HL-60/S4 (cell line): ENCODE results near the gene B9D2.
"Not testable (repeated sequence)": the region's sequence is repeated elsewhere in the genome, so short reads cannot be mapped to it uniquely, and the experiment has no call there.

Source experiments
- in situ Hi-C: fragments of 300-500 bp; cut with MboI; formaldehyde crosslinking; loops from 2 replicates; pipeline ENCODE4 v1.14.3; 2022; ENCODE audit warnings: low sequenced_read_pairs

Gene B9D2

DNA sequence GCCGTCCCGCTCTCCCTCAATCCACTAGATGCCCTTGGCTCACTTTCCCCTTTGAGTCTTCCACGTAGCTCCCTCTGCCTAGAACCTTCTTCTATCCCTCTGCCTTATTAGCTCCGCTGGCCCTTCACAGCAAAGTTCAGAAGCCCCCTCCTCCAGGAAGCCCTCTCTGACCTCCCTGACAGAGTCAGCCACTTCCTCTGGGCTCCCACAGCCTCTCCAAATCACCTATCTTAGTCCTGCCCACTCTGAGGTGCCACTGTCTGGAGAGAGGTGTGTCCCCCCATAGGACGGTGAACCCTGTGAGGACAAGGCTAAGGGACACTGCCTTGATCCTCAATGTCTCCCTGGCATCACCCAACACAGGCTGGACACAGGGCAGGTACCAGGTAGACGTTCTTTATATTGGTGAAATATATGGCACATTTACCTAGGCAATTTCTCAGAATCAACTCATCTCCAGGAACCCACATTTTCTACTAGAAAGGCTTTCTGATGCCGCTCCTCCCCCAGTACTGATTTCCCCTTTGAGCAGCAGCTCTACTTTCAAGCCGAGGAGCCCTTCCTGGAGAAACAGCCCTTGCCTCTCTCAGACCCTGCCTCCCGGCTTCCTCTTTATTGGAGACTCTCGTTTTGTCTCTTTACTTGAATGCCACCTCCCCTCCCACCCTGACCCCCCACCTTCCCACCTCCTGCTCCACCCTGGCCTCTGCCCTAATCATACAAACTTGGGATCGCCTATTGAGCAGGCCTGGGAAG, 6.8 kb downstream of the B9D2 start:
- in situ Hi-C loops: no loop called here

DNA sequence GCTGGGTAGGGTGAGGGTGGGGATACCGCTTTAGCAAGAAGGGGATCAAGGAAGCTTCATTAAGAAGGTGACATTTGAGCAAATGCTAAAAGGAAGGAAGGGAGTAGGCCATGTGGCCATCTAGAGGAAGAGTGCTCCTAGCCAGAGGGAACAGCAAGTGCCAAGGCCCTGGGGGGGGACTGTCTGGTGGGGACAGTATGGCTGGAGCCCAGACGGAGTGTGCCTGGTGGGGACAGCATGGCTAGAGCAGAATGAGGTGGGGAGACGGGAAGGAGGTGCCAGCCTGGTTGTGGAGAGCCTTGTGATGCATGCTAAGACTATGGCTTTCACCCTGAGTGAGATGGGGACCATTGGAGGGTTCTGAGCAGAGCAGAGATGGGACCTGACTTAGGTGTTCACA, 8.1 kb downstream of the B9D2 start:
- in situ Hi-C loops: no loop called here

DNA sequence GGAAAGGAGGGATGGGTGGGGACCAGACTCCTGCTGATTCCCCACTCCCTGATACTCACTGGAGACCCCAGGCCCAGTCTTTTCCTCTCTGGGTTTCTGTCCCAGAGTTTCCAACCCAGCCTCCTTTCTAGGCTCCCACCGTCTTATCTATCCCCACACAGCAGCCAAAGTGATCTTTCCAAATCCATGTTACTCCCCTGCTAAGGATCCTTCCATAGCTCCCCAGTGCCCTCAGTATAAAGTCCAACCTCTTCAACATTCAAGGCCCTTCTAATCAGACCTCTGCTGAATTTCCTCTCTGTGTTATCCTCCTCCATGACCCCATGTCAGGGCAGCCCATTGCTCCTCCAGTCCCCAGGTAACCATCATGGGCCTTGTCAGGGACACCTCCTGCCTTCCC, 8.9 kb downstream of the B9D2 start:
- in situ Hi-C loops: no loop called here

DNA sequence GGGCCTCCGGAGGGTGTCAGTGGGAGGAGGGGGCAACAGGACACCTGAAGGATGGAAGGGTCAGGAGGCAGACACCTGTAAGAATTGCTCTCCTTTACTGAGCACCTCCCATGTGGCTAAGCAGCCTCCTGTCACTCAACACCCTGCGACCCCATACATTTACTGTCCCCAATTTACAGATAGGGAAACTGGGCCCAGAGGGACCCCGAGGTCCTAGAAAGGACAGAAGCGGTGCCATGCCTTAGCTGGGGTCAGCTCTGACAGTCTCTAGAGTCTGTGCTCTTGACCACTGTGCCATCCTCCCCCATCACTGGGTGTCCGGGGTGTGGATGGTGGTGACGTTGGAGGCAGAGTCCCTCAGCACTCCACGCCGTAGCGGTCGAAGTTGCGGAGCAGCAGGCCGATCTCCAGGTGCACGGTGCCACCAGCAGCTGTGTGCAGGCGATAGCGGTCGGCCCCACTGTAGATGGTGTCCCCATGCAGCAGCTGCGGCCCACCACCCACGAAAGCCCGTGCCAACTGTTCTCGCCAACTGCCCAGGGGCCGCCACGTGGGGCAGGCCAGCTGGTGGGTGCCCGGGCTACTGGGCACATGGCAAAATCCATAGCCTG, 9.5 kb downstream of the B9D2 start:
- in situ Hi-C loops: no loop called here

DNA sequence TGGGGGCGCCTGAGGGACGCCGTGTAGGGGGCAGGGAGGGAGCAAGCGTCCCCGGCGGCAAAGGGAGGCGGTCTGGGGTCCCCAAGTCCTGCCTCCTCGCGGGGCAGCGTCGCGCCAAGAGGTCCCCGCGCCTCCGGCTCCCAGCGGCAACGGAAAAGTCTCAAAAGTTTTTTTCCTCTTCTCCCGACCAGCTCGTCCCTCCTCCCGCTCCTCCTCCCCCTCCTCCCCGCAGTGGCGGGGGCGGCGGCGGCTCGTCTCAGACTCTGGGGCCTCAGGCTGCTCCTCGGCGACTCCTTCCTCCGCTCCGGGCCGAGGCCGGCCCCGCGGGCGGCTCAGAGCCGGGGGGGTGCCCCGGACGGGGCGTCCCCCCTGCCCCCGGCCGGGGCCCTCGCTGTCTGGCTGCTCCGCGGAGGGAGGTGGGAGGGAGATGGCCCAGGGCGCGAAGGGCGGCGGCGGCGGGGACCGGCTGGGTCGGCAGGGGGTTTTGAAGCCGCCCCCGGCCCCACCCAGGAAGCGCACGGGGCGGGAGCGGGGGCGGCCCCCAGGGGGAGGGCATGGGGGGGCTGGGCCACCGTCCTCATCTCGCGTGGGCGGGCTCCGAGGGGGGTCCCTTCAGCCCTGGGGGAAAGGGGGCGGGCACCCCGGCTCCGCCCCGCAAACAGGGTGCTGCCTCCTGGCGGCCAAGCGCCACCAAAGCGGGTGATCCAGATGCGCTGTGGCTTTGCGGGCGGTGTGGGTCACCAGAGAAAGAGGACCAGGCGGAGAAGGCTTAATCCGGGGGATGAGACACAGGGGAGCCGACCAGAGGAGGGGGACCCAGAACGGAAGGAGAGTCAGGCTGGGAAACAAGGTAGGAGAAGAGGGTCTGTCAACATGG, 10.2 kb downstream of the B9D2 start, which contains the start of gene TGFB1:
TSS of gene TGFB1 (minus strand) at position 457 of the 877 bp plus-strand sequence. CDS start 878 bp downstream, outside the sequence.
- in situ Hi-C loops: no loop called here

DNA sequence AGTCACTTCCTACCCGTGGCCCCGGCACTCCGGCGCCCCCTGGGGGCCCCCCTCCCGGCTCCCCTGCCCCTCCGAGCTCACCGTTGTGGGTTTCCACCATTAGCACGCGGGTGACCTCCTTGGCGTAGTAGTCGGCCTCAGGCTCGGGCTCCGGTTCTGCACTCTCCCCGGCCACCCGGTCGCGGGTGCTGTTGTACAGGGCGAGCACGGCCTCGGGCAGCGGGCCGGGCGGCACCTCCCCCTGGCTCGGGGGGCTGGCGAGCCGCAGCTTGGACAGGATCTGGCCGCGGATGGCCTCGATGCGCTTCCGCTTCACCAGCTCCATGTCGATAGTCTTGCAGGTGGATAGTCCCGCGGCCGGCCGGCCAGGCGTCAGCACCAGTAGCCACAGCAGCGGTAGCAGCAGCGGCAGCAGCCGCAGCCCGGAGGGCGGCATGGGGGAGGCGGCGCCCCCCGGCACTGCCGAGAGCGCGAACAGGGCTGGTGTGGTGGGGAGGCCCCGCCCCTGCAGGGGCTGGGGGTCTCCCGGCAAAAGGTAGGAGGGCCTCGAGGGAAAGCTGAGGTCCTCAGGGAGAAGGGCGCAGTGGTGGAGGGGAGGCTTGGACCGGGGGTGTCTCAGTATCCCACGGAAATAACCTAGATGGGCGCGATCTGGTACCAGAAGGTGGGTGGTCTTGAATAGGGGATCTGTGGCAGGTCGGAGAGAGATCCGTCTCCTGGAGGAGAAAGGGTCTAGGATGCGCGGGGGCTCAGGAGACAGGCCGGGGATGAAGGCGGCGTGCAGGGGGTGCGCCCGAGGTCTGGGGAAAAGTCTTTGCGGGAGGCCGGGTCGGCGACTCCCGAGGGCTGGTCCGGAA, 11.1 kb downstream of the B9D2 start:
- in situ Hi-C loops: no loop called here

DNA sequence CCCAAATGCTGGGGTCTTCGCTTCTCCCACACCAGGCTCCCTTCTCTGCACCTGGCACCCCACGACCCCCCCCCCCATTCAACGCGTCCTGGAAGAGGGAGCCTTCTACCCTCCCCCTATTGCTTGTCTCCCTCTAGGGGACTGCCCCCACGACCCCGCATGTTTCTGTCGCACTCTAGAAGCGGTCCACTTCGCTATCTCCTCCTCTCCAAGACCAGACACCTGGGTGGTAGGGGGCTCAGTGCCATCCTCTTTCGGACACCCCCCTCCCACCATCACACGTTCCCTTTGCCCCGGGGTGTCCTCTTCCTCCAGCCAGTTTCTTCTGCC, 11.7 kb downstream of the B9D2 start:
- in situ Hi-C loops: no loop called here

DNA sequence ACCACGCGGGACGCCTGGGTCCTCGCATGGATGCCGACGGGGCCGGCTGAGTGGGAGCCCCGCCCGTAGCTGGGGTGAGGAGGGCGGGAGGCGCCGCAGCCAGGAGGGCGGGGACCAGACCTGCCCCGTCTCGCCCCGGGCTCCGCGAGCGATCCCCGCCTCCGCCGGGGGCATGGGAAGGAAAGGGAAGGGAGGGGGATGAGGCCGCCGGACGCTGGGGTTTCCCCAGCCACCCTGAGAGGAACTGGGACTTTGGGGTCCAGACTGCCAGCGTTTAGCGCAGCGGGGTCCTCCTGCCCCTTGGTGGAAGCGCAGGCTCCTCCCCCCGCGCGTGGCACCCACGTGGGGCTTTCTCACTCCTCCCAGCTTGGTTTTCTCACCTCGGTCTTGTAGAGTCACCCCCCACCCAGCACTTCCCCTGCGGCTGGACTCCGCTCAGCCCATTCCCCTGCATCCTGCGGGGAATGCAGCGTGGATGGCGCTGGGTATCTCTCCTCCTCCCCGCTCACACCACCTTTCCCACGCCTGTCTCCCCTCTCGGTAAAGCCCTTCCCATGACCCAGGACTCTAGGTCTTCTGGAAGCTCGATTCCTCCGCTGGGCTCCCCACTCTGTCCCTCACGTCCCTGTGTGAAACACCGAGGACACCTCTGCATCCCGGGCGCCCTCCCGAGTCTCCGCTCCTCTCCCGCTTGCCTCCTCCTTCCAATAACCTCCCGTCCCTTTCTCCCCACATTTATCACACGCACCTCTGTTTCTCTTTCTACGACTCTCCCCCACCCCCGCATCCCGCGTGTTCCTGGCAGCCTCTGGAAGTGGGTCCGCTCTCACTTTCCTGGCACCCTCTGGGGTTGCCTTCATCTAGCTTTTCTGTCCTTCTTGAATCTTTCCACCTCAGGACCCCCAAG, 12.4 kb downstream of the B9D2 start:
- in situ Hi-C loops: no loop called here

DNA sequence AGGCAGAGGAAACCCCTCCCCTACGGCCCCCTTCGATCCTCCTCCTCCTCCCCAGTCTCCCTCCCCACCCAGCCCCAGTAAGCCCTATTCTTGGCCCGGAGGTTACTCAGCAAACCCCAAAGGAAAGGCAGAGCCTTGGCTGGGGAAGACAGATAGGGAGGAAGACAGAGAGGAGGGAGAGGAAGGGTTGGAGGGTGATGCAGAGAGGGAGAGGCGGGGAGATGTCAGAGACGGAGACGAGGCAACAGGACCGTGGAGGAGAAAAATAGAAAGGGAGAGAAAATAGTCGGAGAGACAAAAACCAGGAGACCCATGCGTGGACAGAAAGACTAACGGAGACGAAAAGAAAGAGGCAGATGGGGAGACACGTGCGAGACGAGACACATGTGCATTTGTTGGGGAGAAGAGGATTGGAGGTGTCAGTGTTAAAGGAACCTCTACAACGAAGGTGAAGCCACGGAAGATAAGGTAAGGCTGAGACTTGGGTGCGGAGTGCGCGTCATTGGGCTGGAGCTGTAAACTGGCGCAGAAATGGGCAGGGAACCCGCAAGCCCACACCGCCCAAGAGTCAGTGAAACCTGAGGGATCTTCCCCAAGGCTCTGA, 13.1 kb downstream of the B9D2 start:
- in situ Hi-C loops: no loop called here

DNA sequence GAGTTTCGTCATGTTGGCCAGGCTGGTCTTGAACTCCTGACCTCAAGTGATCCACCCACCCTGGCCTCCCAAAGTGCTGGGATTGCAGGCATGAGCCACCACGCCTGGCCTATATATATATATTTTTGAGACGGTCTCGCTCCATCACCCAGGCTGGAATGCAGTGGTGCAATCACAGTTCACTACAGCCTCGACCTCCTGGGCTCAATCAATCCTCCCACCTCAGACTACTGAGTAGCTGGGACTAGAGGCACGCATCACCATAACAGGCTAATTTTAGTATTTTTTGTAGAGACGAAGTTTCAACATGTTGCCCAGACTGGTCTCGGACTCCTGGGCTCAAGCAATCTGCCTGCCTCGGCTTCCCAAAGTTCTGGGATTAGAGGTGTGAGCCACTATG, 17.0 kb downstream of the B9D2 start:
- in situ Hi-C loops: not testable (repeated sequence)

DNA sequence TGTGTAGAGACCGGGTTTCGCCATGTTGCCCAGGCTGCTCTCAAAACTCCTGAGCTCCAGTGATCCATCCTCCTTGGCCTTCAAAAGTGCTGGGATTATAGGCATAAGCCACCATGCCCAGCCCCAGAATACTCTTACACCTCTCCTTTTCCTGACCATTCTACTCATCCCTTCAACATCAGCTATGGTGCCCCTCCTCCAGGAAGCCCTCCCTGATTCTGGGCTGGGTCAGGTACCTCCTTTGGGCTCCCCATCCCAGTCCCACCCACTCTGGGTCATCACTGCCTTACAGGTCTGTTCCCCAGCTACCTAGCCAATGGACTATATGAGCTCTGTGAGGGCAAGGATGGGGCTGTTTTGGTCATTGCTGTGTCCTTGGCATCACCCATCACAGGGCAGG, 19.8 kb downstream of the B9D2 start:
- in situ Hi-C loops: no loop called here

DNA sequence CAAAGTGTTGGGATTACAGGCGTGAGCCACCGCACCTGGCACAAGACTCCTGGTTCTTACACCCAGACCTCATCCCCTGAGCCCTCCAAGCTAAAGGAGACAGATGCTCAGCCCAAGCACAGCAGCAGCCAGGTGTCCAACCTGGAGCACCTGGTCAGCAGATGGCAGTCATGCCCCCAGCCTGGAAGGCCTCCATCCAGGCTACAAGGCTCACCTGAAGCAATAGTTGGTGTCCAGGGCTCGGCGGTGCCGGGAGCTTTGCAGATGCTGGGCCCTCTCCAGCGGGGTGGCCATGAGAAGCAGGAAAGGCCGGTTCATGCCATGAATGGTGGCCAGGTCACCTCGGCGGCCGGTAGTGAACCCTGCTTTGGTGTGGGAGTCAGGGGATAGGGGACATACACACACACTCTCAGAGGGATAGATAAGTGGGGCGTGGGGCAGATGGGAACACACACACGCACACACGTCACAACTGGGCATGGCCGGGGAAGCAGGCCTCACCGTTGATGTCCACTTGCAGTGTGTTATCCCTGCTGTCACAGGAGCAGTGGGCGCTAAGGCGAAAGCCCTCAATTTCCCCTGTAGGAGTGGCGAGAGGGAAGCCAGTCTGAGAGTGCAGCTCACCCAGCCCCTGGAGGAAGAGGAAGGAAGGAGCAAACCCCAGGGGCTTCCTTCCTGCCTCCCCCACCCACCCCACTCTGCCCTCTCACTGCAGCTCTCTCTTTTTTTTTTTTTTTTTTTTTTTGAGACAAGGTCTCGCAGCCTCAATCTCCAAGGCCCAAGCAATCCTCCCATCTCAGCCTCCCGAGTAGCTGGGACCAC, 22.1 kb downstream of the B9D2 start:
- in situ Hi-C loops: no loop called here

DNA sequence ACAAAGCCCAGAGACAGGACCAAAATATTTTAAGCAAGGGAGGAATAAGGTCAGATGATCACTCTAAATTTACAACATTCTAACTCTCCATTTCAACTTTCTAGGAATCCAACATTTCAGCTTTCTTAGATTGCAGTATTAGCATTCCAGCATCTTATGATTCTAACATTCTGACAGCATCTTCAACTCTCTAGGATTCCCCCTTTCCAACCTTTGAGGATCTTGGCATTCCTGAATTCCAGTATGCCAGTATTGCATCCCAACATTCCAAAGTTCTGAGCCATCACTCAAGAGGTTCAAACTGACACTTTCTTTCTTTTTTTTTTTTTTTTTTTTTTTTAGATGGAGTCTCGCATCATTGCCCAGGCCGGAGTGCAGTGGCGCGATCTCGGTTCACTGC, 24.0 kb downstream of the B9D2 start:
- in situ Hi-C loops: no loop called here

DNA sequence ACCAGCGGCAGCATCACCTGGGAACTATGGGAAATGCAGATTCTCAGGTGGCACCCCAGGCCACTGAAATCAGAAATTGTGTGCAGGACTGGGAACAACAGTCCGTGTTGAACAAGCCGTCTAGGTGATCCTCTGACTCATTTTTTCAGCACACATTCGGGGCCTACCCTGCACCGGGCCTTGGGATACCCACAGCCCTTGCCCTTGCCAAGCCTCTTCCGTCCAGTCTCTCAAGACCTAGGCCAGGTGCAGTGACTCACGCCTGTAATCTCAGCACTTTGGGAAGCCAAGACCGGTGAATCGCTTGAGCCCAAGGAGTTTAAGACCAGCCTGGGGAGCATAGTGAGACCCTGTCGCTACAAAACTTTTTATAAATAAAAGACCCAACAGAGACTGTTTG, 28.5 kb downstream of the B9D2 start:
- in situ Hi-C loops: no loop called here

DNA sequence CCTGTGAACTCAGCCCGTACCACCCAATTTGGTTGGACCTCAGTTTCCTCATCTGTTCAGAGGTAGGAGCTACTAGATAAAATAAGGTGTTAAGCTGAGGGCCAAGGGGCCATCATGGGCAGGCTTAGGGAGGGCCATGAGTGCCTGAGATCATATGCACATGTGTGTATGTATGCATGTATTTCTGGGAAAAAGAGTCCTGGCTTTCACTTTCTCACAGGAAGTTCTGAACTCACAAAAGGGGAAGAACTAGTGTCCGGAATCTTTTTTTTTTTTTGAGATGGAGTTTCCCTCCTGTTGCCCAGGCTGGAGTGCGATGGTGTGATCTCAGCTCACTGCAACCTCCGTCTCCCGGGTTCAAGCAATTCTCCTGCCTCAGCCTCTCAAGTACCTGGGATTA, 29.2 kb downstream of the B9D2 start:
- in situ Hi-C loops: no loop called here

DNA sequence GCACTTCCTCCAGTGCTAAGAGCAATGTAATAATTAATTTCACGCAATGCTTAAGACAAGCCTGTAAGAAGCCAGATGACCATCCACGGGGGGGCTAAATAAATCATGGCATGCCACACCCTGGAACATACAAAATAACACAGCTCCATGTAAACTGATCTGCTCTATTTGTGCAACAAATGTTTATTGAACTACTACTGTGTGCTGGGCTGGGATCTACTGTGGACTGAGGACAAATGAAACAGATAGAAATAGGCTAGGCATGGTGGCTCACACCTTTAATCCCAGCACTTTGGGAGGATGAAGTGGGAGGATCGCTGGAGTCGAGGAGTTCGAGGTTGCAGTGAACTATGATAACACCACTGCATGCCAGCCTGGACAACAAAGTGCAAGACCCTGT, 31.5 kb downstream of the B9D2 start:
- in situ Hi-C loops: no loop called here

DNA sequence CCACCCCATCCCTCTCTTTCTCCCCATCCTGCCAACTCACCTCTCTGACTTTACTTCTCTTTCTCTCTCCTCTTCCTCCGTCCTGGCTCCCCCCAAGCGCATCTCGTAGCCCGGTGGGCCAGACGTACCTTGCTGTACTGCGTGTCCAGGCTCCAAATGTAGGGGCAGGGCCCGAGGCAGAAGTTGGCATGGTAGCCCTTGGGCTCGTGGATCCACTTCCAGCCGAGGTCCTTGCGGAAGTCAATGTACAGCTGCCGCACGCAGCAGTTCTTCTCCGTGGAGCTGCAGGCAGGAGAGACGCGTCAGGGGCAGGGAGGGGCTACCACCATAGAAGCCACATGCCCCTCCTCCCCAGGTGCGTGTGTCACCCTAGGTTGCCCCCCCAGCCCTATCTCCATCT, 31.9 kb downstream of the B9D2 start:
- in situ Hi-C loops: no loop called here

DNA sequence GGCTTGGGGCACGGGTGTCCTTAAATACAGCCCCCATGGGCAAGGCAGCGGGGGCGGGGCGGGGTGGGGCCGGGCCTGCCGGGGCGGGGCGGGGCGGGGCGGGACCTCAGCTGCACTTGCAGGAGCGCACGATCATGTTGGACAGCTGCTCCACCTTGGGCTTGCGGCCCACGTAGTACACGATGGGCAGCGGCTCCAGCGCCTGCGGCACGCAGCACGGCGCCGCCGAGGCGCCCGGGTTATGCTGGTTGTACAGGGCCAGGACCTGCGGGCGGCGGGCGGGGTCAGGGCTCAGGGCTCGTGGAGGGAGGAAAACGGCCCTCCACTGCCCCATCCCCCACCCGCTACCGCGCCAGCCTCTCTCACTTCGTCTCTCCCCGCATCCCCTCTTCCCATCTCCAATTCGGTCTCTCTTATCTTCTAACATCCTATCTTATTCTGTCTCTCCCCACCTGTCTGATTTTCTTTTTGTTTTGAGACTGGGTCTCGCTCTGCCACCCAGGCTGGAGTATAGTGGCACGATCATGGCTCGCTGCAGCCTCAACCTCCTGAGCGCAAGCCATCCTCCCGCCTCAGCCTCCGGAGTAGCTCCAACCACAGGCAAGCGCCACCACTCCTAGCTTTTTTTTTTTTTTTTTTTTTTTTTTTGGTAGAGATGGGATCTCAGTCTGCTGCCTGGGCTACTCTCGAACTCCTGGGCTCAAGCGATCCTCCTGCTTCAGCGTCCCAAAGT, 32.8 kb downstream of the B9D2 start:
- in situ Hi-C loops: no loop called here
